ENCODE data around the gene CDKN1A. TPM values are rescaled to one million over a fixed set of nuclear protein-coding genes. Genes with fewer than 3 reads are reported as not detected.
A peak's percentile ranks its signal among the peaks of the same experiment; 100 is the strongest.

CDKN1A gene
- total and polyA plus RNA-seq, 9 of the 15 experiments (the other 6 are each of a cell fraction or from before 2014, with no cell fraction given), result 0.25 to 8.1 (median 5.1) TPM

DNA sequence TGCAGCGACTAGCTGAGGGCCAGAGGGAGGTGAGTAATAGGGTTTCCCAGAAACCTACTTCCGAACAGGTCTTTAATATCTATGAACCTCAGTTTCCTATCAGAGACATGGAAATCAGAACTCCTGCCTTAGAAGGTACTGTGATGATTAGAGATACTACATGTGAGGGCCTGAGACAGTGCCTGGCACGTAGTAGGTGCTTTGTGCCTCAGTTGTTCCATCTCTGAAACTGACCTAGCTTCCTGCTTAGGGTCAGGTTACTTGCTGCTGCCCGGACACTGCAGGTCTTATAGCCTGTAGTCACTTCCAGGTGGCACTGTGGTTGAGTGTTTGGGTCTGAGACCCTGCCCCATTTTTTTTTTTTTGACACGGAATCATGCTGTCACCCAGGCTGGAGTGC lies 40.0 kb downstream of the CDKN1A start (continued):
- TF ChIP-seq, protein P1, sequence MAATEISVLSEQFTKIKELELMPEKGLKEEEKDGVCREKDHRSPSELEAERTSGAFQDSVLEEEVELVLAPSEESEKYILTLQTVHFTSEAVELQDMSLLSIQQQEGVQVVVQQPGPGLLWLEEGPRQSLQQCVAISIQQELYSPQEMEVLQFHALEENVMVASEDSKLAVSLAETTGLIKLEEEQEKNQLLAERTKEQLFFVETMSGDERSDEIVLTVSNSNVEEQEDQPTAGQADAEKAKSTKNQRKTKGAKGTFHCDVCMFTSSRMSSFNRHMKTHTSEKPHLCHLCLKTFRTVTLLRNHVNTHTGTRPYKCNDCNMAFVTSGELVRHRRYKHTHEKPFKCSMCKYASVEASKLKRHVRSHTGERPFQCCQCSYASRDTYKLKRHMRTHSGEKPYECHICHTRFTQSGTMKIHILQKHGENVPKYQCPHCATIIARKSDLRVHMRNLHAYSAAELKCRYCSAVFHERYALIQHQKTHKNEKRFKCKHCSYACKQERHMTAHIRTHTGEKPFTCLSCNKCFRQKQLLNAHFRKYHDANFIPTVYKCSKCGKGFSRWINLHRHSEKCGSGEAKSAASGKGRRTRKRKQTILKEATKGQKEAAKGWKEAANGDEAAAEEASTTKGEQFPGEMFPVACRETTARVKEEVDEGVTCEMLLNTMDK (IDR thresholded peaks at IDR 0.05; ENCODE audit: borderline replicate concordance, insufficient read depth, low read depth, low read length, poor library complexity, severe bottlenecking), result no peak
- 0 out of 2 replicates have a peak, but pooled peaks have one; percentile 22 for TF ChIP-seq BCOR (IDR thresholded peaks at IDR 0.05)
- no peak for TF ChIP-seq LEF1 (IDR thresholded peaks at IDR 0.05)
- TF ChIP-seq SMAD1 (IDR thresholded peaks at IDR 0.05; ENCODE audit: low read depth, low read length, partially characterized antibody), result no peak
- no peak for TF ChIP-seq BRD4 (IDR thresholded peaks at IDR 0.05)
- TF ChIP-seq, protein P2, sequence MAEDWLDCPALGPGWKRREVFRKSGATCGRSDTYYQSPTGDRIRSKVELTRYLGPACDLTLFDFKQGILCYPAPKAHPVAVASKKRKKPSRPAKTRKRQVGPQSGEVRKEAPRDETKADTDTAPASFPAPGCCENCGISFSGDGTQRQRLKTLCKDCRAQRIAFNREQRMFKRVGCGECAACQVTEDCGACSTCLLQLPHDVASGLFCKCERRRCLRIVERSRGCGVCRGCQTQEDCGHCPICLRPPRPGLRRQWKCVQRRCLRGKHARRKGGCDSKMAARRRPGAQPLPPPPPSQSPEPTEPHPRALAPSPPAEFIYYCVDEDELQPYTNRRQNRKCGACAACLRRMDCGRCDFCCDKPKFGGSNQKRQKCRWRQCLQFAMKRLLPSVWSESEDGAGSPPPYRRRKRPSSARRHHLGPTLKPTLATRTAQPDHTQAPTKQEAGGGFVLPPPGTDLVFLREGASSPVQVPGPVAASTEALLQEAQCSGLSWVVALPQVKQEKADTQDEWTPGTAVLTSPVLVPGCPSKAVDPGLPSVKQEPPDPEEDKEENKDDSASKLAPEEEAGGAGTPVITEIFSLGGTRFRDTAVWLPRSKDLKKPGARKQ (CRISPR knock-in tag; IDR thresholded peaks at IDR 0.05), result no peak
- TF ChIP-seq ZKSCAN1 (IDR thresholded peaks at IDR 0.05; ENCODE audit: low read depth, low read length), result peak; percentile 99
- TF ChIP-seq, protein P3, sequence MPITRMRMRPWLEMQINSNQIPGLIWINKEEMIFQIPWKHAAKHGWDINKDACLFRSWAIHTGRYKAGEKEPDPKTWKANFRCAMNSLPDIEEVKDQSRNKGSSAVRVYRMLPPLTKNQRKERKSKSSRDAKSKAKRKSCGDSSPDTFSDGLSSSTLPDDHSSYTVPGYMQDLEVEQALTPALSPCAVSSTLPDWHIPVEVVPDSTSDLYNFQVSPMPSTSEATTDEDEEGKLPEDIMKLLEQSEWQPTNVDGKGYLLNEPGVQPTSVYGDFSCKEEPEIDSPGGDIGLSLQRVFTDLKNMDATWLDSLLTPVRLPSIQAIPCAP (CRISPR knock-in tag; IDR thresholded peaks at IDR 0.05; ENCODE audit: borderline replicate concordance), result no peak
- no peak for TF ChIP-seq ZNF165 (CRISPR knock-in tag; IDR thresholded peaks at IDR 0.05; ENCODE audit: borderline replicate concordance)
- TF ChIP-seq DNMT1 (IDR thresholded peaks at IDR 0.05), result no peak
- TF ChIP-seq, protein P4, sequence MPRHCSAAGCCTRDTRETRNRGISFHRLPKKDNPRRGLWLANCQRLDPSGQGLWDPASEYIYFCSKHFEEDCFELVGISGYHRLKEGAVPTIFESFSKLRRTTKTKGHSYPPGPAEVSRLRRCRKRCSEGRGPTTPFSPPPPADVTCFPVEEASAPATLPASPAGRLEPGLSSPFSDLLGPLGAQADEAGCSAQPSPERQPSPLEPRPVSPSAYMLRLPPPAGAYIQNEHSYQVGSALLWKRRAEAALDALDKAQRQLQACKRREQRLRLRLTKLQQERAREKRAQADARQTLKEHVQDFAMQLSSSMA (CRISPR knock-in tag; IDR thresholded peaks at IDR 0.05), result no peak
- no peak for TF ChIP-seq CXXC5 (CRISPR knock-in tag; IDR thresholded peaks at IDR 0.05)
- no peak for TF ChIP-seq MCM2 (IDR thresholded peaks at IDR 0.05; ENCODE audit: low read depth)
- TF ChIP-seq RFX1 (IDR thresholded peaks at IDR 0.05), result no peak
- TF ChIP-seq, protein P5, sequence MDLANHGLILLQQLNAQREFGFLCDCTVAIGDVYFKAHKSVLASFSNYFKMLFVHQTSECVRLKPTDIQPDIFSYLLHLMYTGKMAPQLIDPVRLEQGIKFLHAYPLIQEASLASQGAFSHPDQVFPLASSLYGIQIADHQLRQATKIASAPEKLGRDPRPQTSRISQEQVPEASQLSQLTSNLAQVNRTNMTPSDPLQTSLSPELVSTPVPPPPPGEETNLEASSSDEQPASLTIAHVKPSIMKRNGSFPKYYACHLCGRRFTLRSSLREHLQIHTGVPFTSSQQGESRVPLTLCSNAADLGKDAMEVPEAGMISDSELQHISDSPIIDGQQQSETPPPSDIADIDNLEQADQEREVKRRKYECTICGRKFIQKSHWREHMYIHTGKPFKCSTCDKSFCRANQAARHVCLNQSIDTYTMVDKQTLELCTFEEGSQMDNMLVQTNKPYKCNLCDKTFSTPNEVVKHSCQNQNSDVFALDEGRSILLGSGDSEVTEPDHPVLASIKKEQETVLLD (IDR thresholded peaks at IDR 0.05), result no peak
- no peak for TF ChIP-seq MEIS2 (IDR thresholded peaks at IDR 0.05; ENCODE audit: partially characterized antibody)
- no peak for TF ChIP-seq ZNF12 (CRISPR knock-in tag; IDR thresholded peaks at IDR 0.05)

Data from K562 (cell line).